ENCODE data around the gene DIS3L2. TPM values are rescaled to one million over a fixed set of nuclear protein-coding genes. Genes with fewer than 3 reads are reported as not detected.

DIS3L2 gene
- total RNA-seq, 1 donor from 2014 or later, result 42.1 TPM

- no peaks in the 10 kb centered on the region for H3K27me3 Mint-ChIP-seq (ENCODE audit: unreplicated experiment)
- H3K36me3 Mint-ChIP-seq (ENCODE audit: unreplicated experiment), result peaks cover 39% of the 10 kb centered on the region
- DNase-seq, result no peak
Observed at GRCh38 chr2:232097758-232098157, 136.2 kb downstream of the DIS3L2 start.

GRCh38 chr2:232102380-232102779, 140.9 kb downstream of the DIS3L2 start:
- TF ChIP-seq CTCF (IDR thresholded peaks at IDR 0.05; ENCODE audit: partially characterized antibody, unreplicated experiment), result no peak
- H3K36me3 Mint-ChIP-seq (ENCODE audit: unreplicated experiment), result peaks cover 25% of the 10 kb centered on the region
- no peak overlapping the region for H3K4me3 Mint-ChIP-seq (ENCODE audit: unreplicated experiment)
- H3K27ac Mint-ChIP-seq (ENCODE audit: unreplicated experiment), result no peak overlapping the region
- no peak for DNase-seq
- H3K4me1 Mint-ChIP-seq (ENCODE audit: low read depth, unreplicated experiment), result no peaks in the 10 kb centered on the region
- H3K27me3 Mint-ChIP-seq (ENCODE audit: unreplicated experiment), result no peaks in the 10 kb centered on the region
- H3K9me3 Mint-ChIP-seq (ENCODE audit: unreplicated experiment), result peaks cover 2% of the 10 kb centered on the region

More at GRCh38 chr2:232097758-232098157, 136.2 kb downstream of the DIS3L2 start:
- Mint-ChIP-seq H3K4me1 (ENCODE audit: low read depth, unreplicated experiment) (no peaks in the 10 kb centered on the region), H3K27ac (ENCODE audit: unreplicated experiment) (no peak overlapping the region), H3K4me3 (ENCODE audit: unreplicated experiment) (no peak overlapping the region), H3K9me3 (ENCODE audit: unreplicated experiment) (peaks cover 6% of the 10 kb centered on the region)
- TF ChIP-seq CTCF (IDR thresholded peaks at IDR 0.05; ENCODE audit: partially characterized antibody, unreplicated experiment), result no peak

DNA sequence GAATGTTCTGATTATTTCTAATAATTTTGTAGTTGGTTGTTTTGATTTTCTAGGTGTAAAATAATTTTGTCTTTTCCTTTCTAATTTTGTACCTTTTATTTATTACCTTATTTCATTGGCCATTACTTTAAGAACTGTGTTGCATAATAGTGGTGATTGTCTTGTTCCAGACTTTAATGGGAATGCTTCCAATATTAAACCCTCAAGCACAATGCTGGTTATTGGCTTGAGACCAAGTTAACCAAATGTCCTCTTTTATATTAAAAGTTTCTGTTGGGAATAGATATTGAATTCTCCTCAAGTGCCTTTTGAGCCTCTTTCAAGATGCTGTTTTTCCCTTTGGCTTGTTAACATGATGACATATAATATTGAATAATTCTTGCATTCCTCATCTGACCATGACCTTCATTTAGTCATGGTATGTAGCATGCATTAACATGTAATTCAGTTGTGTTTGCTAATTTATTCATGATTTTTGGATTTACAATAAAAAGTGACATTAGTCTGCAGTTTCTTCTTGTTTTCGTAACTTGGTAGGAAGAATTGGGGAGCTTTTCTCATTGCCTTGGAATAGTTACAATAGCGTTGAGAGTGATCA, 141.7 kb downstream of the DIS3L2 start:
- peaks cover 2% of the 10 kb centered on the region for H3K9me3 Mint-ChIP-seq (ENCODE audit: unreplicated experiment)
- no peak overlapping the region for H3K27ac Mint-ChIP-seq (ENCODE audit: unreplicated experiment)
- H3K36me3 Mint-ChIP-seq (ENCODE audit: unreplicated experiment), result peaks cover 19% of the 10 kb centered on the region
- no peak for TF ChIP-seq CTCF (IDR thresholded peaks at IDR 0.05; ENCODE audit: partially characterized antibody, unreplicated experiment)
- H3K4me3 Mint-ChIP-seq (ENCODE audit: unreplicated experiment), result no peak overlapping the region
- no peaks in the 10 kb centered on the region for H3K27me3 Mint-ChIP-seq (ENCODE audit: unreplicated experiment)
- no peaks in the 10 kb centered on the region for H3K4me1 Mint-ChIP-seq (ENCODE audit: low read depth, unreplicated experiment)
- no peak for DNase-seq

DNA sequence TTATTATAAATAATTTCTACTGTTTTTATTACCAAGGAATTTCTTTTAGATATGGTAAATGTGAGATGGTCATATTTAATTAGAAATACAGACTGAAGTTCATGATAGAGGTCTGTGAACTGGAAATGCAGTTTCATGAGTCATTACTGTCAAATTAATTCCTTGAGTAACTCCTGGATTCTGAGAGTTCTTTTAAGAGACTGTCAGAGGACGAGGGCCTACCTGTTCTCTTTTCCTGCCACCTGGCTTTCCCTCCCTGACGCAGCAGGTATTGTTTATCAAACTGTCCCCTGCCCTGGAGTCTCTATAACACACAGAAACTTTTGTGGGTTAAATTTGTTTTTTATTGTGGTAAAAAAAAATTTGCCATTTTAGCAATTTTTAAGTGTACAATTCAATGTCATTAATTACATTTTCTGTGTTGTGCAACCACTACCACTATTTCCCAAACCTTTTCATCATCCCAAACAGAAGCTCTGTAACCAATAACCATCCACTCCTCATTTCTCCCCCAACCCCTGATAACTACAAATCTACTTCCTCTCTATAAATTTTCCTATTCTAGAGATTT, 142.6 kb downstream of the DIS3L2 start:
- H3K36me3 Mint-ChIP-seq (ENCODE audit: unreplicated experiment), result peaks cover 19% of the 10 kb centered on the region

More for the DNA sequence above, 142.6 kb downstream of the DIS3L2 start:
- no peak for TF ChIP-seq CTCF (IDR thresholded peaks at IDR 0.05; ENCODE audit: partially characterized antibody, unreplicated experiment)
- DNase-seq, result no peak
- Mint-ChIP-seq H3K27ac (ENCODE audit: unreplicated experiment) (peak overlapping the region; percentile 28), H3K4me3 (ENCODE audit: unreplicated experiment) (no peak overlapping the region), H3K27me3 (ENCODE audit: unreplicated experiment) (peaks cover 2% of the 10 kb centered on the region), H3K9me3 (ENCODE audit: unreplicated experiment) (no peaks in the 10 kb centered on the region), H3K4me1 (ENCODE audit: low read depth, unreplicated experiment) (no peaks in the 10 kb centered on the region)
